Dedifferentiated amniotic fluid mesenchymal stem cell (primary cell): Measurements from ENCODE around the gene C6orf47.
A peak's percentile ranks its signal among the peaks of the same experiment; 100 is the strongest.

Experiments
- DNase-seq: peaks from one replicate; pipeline ENCODE4 v3.0.0-alpha.2; 2016; ENCODE audit errors: extremely low spot score

The C6orf47 gene

DNA sequence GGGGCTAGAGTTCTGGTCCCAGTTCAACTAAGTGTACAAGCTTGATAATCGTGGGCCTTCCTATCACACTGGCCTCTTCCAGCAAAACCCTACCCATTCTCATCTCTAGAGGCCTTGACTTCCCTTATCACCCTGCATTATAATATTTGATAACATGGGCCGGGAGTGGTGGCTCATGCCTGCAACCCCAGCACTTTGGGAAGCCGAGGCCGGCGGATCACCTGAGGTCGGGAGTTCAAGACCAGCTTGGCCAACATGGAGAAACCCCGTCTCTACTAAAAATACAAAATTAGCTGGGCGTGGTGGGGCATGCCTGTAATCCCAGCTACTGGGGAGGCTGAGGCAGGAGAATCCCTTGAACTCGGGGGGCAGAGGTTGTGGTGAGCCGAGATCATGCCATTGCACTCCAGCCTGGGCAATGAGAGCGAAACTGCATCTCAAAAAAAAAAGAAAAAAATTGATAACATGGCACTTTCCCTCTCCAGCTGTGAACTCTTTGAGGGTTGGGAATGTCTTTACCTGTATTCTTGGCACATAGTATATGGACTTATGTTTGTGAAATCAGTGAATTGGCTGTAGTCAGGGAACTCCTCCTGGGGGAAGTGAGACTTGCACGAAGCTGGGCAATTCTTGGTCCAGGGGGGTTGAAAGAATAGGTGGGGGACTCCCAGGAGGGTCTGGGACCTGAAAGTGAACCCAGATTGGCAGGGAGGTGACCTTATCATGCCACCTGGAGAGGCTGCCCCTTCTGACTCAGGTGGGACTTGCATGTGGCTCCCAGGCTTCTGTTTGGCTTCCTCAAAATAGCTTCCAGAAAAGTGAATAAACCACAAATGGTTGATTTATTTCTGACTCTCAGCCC is 915 bp upstream of the C6orf47 start:
- DNase-seq, result no peak

DNA sequence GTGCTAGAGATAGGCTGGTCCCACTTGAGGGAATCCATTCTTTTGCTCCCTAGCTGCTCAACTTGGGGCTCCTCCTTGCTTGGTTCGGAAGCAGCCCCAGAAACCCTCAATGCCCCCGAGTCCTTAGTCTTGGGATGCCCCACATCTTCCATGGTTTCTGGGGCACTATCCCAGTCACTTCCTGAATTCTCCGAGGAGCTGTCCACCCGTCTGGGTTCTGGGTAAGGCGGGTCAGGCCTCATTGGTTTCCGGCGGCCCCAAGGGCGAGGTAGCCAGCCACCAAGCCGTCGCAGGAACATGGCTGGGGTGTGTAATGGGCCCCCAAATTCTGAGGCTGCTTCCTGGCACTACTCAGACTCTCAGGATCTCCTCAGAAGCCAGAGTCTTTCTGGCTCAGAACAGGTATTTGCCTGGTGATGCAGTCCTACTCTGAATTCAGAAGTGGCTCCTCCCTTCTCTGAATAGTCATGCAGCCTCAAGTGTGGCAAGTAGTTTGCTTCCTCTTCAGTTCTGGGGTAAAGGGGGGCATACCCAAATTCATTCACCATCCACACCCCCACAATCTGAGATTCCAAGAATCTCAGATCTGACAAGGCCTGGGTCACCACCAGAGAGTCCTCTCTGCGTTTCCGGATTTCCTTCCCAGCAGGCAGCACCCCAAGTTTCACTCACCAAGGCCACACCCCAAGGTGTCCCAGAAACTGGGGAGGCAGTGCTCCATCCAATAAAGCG is 763 bp downstream of the C6orf47 start:
- DNase-seq, result no peak

DNA sequence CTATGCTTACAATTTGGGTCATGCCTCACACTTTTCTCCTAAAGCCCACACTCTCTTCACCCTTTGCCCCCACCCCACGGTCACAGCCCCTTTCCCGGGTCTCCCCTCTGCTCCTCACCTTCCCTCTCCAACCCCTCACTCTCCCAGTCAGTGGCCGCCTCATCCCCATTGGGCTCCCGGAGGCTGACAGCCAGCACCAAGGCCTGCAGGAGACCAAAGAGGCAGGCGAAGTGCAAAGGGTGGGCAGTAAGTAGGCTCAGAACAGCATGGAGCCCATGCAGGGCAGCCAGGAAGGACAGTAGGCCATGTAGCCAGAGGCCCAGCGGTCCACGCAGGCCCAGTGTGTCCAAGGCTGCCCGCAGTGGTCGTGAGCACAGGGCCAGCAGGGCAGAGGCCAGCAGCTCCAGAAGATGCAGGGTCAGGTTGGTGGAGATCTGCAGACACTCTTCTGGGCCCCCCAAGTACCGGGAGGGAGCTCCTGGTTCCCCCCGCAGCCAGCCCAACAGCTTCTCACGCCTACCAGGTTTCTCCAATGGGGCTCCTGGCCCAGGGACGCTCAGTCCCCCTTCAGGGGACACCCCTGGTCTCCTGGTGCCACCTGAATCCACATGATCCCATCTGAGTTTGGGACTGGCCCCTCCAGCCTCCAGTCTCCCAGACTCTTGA is 1.5 kb downstream of the C6orf47 start:
- no peak for DNase-seq

DNA sequence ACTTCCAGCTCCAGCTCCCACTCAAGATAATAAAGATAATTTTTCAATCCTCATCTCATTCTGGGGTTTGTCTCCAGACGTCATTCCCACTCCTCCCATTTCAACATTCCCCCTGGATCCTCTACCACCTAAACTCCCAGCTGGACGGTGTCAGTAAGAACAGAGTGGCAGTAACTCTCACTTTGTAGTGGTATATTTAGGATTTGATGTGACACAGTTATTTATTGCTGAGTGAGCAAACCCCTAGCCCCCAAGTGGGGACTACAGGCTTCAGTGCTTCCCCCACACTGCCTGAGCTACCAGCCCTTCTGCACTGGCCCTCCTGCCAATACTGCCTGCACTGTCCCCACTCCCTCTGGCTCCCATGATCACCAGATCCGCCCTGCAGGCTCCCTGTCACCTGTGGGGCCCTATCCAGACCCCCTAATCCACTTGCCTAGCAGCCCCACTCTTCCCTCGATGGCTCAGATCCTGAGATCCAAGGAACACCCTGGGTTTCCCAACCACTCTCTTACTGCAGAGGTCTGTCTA is 2.4 kb downstream of the C6orf47 start:
- DNase-seq, result no peak

DNA sequence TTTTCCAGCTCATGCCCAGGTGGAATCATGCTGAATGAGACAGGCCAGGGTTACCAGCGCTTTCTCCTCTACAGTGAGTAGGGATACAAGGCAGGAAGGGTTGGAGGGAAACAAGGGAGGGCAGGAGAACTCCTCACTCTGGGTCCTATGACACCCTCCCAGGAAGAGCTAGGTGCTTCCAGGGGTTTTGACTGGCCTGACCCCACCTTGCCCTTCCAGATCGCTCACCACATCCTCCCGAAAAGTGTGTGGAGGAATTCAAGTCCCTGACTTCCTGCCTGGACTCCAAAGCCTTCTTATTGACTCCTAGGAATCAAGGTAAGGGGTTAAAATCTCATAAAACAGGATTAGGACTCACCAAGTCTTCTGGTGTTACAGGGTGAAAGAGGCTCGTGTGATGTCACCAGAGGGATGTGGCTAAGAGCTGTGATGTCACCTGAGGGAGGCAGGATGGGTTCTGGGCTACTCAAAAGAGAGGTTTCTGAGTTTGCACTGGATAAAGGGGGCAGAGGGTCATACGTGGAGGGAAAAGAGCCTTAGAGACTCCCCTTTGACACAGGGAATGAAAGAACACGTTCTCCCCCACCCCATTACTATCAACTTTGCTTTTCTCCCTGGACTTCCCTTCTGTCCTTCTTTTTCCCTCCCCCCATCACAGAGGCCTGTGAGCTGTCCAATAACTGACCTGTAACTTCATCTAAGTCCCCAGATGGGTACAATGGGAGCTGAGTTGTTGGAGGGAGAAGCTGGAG is 3.0 kb downstream of the C6orf47 start:
- no peak for DNase-seq

DNA sequence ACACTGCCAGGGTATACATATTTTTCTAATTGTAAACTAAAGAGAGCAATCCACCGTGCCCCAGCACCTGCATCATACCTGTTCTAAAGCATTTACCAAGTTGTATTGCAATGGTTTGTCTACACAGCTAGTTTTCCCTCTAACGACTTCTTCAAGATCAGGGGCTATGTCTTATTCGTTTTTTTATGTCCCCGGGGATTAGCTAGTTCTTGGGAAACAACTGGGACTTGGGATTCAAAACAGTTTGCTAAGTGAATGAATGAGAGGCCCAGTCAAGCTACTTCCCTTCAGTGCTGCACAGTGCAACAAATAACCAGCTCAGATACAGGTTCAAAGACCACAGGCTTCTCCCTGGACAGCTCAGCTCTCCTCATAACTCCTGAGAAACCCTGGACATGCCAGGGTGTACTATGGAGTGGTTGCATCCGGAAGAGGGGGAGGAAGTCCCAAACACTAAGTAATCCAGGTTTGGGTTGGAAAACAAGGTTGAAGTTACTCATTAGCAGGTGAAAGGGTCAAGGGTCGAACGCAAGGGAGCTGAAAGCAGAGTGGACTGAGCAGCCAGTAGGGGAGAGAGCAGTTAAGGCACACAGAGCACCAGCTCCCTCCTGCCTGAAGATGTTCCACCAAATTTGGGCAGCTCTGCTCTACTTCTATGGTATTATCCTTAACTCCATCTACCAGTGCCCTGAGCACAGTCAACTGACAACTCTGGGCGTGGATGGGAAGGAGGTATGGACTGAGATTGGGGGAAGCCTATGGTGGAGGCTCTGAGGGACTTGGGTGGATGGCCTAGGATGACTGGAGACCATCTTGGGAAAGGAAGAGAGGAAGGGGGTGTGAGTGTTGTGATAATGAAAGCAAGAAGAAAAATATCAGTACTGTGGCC is 5.0 kb downstream of the C6orf47 start, which contains the start of gene APOM:
TSS of gene APOM (plus strand) at position 546 of the 889 bp plus-strand sequence. CDS start at position 619, 73 bp downstream.
- DNase-seq, result no peak

DNA sequence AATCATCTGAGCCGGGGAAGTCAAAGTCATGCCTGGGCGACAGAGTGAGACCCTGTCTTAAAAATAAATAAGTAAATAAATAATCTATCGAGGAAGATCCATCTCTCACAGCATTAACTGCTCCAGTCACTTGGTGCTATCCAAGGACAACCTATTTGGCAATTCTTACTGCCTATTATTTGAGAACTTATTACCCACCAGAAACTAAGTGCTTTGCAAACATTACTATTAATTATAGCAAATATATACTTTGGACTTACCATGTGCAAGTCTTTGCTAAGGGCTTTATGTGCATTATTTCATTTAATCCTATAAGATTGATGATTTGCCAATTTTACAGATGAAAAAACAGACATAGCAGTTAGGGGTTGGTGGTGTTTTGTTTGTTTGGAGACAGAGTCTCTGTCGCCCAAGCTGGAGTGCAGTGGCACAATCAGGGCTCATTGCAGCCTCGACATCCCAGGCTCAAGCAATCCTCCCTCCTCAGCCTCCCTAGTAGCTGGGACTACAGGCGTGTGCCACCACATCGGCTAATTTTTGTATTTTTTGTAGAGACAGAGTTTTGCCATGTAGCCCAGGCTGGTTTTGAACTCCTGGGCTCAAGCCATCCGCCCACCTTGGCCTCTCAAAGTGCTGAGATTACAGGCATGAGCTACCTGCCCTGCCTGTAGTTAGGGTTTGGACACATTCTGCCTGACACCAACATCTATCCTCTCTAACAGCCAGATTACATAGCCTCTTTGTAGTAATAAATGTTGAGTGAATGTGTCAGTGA is 5.8 kb downstream of the C6orf47 start:
- DNase-seq, result no peak

DNA sequence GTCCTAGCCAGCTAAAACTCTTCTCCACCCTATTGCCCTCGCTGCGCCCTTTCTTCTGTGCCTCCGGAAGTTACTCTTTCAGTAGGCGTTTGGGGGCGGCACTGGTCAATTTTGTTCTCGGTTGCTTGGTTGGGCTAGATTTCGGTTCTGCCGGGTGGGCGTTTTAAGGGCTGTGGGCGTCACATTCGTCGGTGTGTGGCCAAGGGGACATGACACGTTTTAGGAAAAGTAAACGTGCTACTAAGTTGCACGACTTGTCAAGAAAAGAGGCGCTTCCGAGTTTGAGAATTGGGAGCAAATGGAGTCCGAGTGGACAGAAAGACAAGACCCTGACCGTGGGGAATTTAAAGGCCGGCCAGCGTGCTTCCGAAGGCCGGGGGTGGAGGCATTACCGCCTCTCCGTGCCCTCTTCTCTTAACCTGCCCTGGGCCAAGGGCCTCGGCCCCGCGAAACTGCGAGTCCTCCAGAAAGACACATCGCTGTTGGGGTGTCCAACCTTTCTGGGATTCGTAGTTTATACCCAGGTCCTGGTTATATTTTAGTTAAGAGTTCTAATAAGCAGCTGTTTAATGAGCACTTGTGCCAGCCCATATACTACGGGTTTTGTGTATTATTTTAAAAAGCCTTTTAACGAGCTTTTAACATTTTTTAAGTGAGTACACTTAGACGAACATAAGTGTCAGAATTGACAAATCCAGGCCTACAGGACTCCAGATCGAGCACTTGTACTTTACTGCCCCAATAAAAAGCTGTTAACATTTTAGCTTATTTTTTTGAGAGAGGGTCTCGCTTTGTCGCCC is 7.5 kb downstream of the C6orf47 start:
- no peak for DNase-seq

DNA sequence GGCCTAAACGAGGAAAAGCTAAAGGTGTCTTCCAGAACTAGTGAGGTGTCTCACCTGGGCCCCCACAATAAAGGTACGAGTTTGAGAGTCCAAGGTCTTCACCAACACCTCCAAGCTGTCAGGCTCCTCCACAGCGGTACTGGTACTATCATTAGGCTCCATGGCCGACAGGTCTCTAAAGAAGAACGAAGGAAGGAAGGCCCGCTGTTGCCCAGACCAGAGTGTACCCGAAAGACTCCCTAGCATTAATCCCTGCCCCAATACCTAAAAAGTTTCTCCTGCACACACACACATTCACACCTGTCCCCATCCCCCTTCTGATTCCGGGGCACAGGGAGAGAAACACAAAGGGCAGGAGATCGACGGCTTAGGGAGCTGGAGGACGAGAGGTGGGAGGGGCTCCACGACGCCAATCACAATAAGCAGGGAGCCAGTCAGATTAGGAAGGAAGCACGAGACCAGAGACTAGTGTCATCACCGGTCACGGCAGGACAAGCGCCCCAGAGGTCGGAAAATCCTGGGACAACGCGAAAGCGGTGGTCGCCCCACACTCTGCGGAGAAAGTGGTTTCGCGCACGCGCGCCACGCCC is 8.9 kb downstream of the C6orf47 start:
- peak; percentile 71 for DNase-seq

DNA sequence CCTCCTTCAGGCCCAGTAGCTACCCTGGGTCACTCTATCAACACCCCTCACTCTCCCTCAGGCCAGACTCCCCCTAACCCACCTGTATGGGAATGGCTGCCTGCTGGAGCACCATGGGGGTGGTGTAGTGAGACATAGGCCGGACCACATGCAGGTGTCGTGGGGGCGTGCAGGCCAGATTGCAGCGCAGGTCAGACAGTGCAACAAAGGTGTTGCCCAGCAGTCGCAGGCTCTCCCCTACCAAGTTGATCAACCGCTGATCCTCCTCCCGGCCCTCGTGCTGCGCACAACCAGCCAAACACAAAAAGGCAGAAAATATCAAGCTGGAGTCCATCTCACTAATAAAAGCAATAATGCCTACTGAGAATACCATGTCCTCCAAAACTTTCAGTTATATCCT is 15.3 kb downstream of the C6orf47 start:
- no peak for DNase-seq

DNA sequence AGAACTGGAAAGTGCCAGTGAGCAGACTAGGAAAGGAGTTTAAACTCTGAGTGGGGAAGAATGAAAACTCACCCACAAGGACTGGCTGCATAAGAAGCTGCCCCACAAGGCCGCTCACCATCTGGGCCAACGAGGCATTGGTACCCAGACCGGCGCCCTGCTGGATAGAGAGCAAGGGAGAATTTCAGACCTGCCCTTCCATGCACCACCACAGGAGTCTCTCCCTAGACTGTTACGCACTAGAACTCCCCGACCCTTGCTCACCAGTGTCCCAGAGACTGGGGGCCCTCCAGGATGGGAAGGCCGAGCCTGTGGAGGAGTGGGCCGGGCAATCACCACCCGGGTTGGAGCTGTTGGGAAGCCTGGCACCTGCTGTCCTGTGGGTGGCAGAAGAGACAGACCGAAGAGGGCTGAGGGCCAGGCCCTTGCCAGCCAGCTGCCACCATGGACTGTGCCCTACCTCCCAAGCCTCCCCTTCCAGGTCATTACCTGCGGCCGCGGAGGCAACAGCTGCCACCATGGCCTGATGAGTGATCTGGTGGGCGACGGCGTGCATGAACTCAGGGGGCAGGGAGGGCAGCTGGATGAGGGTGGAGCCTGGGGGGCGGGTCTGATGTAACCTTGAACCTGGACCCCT is 16.6 kb downstream of the C6orf47 start:
- DNase-seq, result no peak

DNA sequence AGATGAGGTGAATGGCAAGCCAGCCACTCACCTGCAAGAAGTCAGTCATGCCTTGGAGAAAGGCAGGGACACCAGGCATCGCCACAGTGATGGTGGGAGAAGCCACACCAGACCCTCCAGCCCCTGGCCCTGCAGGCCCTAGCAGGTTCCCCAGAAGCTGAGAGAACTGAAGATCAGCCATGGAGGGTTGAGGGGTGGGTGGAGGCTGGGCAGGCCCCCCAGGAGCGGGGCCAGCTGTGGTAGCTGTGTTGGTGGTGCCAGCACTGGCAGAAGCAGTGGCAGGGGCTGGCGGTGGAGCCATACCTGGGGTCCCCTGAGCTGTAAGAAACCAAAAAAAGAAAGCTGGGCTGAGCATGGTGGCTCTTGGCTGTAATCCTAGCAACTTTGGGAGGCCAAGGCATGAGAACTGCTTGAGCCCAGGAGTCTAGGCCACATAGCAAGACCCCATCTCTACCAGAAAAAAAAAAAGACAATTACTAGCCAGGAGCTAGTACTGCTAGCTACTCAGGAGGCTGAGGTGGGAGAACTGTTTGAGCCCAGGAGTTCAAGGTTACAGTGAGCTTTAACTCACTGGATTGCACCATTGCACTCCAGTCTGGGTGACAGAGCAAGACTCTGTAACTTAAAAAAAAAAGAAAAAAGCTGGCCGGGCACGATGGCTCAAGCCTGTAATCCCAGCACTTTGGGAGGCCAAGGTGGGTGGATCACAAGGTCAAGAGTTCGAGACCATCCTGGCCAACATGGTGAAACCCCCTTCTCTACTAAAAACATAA is 17.6 kb downstream of the C6orf47 start:
- DNase-seq, result no peak

DNA sequence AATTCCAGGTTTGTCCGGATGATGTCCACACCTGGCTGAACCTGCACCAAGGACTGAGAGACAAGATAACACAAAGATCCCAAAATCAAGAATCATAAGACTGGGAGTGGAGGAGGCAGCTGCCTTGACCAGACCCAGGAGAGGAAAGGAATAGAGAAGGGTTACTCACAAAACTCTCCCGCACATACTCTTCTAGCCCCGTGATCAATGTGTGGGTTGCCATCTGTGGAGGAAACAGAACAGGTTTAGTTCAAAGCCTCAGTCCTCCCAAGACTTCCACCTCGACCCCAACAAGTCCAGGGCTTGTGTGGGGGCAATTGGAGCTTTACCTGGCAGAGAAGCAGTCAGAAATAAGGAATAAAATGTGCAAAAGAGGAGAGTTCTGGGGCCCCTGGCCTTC is 19.2 kb downstream of the C6orf47 start:
- DNase-seq, result no peak

DNA sequence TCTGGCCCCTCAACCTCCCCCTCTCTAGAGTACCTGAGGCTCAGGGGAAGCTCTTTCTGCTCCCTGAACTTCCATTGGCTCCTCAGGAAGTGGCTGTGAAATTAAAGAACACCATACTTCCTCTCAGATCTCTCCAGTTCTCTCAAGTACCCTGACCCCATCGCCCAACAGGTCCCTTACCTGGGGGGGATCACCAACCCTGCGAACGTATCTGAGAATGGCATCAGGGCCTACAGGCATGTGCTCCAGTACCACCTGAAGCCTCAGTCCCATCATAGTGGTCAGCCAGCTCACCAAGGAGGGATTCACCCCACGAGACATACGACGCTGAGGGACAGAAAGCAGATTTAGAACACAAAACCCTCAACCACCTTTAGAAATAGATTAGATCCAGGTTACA is 20.0 kb downstream of the C6orf47 start:
- DNase-seq, result no peak

DNA sequence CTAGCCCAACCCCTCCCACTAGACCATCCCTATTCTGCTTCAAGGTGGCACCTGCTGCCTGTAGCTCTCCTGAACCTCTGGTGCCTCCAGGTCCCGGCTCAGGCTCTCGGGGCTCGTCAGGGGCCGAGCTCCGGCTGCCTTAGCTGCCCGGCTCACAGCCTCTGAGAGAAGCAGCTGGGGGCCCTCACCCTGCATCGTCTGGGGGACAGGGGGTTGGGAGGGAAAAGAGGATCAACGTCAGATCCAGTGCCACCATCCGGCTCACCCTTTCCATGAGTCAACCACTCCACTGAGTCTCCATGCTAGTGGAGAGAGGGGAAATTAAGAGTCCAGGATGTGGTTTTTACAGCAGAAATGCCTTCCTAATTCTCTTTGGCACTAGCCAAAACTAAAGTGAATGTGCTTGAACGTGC is 21.1 kb downstream of the C6orf47 start:
- DNase-seq, result no peak

DNA sequence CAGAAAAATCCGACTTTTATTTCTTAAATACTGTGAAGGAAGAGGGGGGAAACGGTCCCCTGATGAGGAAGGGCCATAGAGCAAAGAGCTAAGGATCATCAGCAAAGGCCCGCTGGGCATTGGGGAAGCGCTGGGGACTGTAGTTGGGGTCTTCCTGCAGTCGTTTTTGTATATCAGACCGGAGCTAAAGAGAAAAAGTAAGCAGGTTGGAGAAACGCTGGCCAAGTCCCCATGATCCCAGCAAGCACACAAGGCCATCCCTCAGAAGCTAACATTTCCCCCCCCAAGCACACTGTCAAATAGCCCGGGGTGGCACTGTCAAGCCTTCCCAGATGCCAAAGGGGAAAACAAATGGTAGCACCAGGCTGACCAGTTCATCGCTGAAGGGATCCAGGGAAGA is 21.5 kb downstream of the C6orf47 start:
- no peak for DNase-seq
